GM12891 (cell line): ENCODE data around the gene ABCA1.

Experiments used
- POLR2A ChIP-seq: IDR thresholded peaks from 2 replicates; pipeline ENCODE4 v1.6.1; 2011; ENCODE audit warnings: low read depth, low read length, control low read depth
- POLR2AphosphoS5 ChIP-seq: IDR thresholded peaks from 2 replicates; pipeline ENCODE4 v1.6.1; 2011; ENCODE audit warnings: low read depth, low read length, control low read depth
- POU2F2 ChIP-seq: IDR thresholded peaks from 2 replicates; pipeline ENCODE4 v1.6.1; 2011; ENCODE audit warnings: low read depth, mild to moderate bottlenecking, control low read depth, low read length, moderate library complexity
- TAF1 ChIP-seq: IDR thresholded peaks from 2 replicates; pipeline ENCODE4 v1.6.1; 2011; ENCODE audit warnings: low read depth, low read length, control low read depth

DNA sequence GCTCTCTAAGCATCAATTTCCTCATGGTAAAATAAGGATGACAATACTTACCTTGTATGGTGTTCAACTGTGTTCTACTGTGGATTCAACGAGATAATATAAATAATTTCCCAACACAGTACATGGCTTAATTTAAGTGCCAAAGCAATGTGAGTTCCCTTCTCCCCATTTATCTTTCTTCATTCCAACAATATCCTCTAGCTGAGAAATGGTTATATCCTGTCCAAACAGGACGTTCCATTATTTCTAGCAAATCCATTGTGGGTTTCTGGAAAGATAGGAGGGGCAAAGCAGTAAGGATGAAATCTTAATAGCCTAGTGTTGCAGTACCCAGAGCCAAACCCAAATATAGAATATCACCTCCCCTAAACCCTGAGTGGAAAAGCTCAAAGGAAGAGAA is 22.0 kb downstream of the ABCA1 start:
- no peak for TF ChIP-seq POLR2AphosphoS5
- no peak for TF ChIP-seq POLR2A
- no peak for TF ChIP-seq TAF1
- no peak for TF ChIP-seq POU2F2
